Measurements from ENCODE around the gene GPR78.

DNA sequence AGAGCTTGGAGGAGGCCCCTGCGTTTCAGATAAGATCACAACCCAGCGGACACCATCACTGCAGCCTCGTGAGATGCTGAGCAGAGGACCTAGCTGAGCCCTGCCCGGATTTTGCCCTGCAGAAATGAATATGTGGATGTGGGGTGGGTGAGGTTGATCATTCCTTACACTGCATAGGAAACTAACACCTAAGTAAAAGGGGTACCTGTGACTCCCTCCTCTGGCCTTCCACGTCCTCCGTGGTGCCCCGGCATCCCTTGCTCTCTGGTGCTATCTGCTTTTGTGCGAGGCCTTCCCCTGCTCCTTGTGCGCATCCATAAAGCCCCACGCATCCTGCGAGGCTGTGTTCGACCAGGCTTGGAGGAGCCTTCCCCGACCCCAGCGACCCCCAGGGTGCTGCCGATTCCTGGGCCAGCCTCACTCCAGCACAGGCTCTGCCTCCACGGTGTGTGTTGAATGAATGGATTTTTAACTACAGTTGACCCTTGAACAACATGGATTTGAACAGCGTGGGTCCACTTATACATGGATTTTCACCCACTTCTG is 25.6 kb upstream of the GPR78 start:
- TF ChIP-seq EZH2 (IDR thresholded peaks at IDR 0.05; ENCODE audit: insufficient read depth, poor library complexity, severe bottlenecking) = no peak
- no peak for TF ChIP-seq EZH2phosphoT487 (IDR thresholded peaks at IDR 0.05; ENCODE audit: insufficient read depth, low read depth)
